HepG2 (cell line): ENCODE measurements around the gene SHROOM1. TPM values are rescaled to one million over a fixed set of nuclear protein-coding genes. Genes with fewer than 3 reads are reported as not detected.

Experiments
- AGO2 ChIP-seq: fragments of 200-400 bp; formaldehyde crosslinking; optimal IDR thresholded peaks from 2 replicates; pipeline ENCODE3; 2017; ENCODE audit warnings: mild to moderate bottlenecking, low read depth, low read length, moderate library complexity
- ARNT2 ChIP-seq: sonication (generic); formaldehyde crosslinking; IDR thresholded peaks from 2 replicates; pipeline ENCODE4 v1.8.0; 2022; ENCODE audit warnings: mild to moderate bottlenecking, low read depth, missing genetic modification reagents, moderate library complexity
- CBX5 ChIP-seq: sonication (generic); formaldehyde crosslinking; IDR thresholded peaks from 2 replicates; pipeline ENCODE4 v1.4.0; 2020; ENCODE audit warnings: missing genetic modification reagents, borderline replicate concordance
- EED ChIP-seq: sonication (generic); formaldehyde crosslinking; IDR thresholded peaks from 2 replicates; pipeline ENCODE4 v1.5.0; 2020; ENCODE audit warnings: mild to moderate bottlenecking, missing genetic modification reagents
- FOXO4 ChIP-seq: sonication (generic); formaldehyde crosslinking; conservative IDR thresholded peaks from 2 replicates; pipeline ENCODE4 v1.8.1; 2023; ENCODE audit warnings: missing genetic modification reagents
- FOXP1 ChIP-seq, 2 experiments: fragments of 450-650 bp in 1 of 2; IDR thresholded peaks; 2 replicates each; pipeline ENCODE4 v1.6.1; 2017 to 2018; ENCODE audit warnings: antibody characterized with exemption in 1 of 2
- GABPB1 ChIP-seq: IDR thresholded peaks from 2 replicates; pipeline ENCODE4 v1.6.1; 2016; ENCODE audit warnings: mild to moderate bottlenecking, missing genetic modification reagents, moderate library complexity, missing compliant biosample characterization
- HMG20A ChIP-seq: IDR thresholded peaks from 2 replicates; pipeline ENCODE4 v1.6.1; 2016; ENCODE audit warnings: borderline replicate concordance
- KDM5B ChIP-seq: sonication (generic); formaldehyde crosslinking; IDR thresholded peaks from 2 replicates; pipeline ENCODE4 v1.4.0; 2020; ENCODE audit warnings: missing genetic modification reagents, mild to moderate bottlenecking, borderline replicate concordance
- MAFF ChIP-seq: IDR thresholded peaks from 2 replicates; pipeline ENCODE4 v1.6.1; 2011; ENCODE audit warnings: low read depth, low read length, improper control_type of control experiment
- MYPOP ChIP-seq: sonication (generic); formaldehyde crosslinking; IDR thresholded peaks from 2 replicates; pipeline ENCODE4 v1.8.1; 2023; ENCODE audit warnings: mild to moderate bottlenecking, moderate library complexity, missing genetic modification reagents
- NFKBIZ ChIP-seq: IDR thresholded peaks from 2 replicates; pipeline ENCODE4 v1.6.1; 2018; ENCODE audit warnings: missing genetic modification reagents, missing compliant biosample characterization
- NR2F1 ChIP-seq, 2 experiments: fragments of 450-650 bp in 1 of 2; formaldehyde crosslinking in 1 of 2; IDR thresholded peaks; 2 replicates each; pipeline versions ENCODE4 v1.5.0 to v1.6.1; 2016 to 2020; ENCODE audit warnings: mild to moderate bottlenecking in 1 of 2, missing compliant biosample characterization in 1 of 2, missing genetic modification reagents in 1 of 2, moderate library complexity in 1 of 2
- RORA ChIP-seq: sonication (generic); formaldehyde crosslinking; IDR thresholded peaks from 2 replicates; pipeline ENCODE4 v1.5.0; 2020; ENCODE audit warnings: mild to moderate bottlenecking, missing genetic modification reagents, moderate library complexity
- ZFP36L2 ChIP-seq: sonication (generic); formaldehyde crosslinking; IDR thresholded peaks from 2 replicates; pipeline ENCODE4 v1.4.0; 2020; ENCODE audit warnings: missing genetic modification reagents
- ZNF317 ChIP-seq: sonication (generic); formaldehyde crosslinking; IDR thresholded peaks from 2 replicates; pipeline ENCODE4 v1.5.0; 2020; ENCODE audit warnings: mild to moderate bottlenecking, missing genetic modification reagents
- ZNF333 ChIP-seq: sonication (generic); formaldehyde crosslinking; IDR thresholded peaks from 2 replicates; pipeline ENCODE4 v1.4.0; 2020; ENCODE audit warnings: mild to moderate bottlenecking, missing genetic modification reagents, borderline replicate concordance
- ZNF335 ChIP-seq: sonication (generic); formaldehyde crosslinking; IDR thresholded peaks from 2 replicates; pipeline ENCODE4 v1.4.0; 2020; ENCODE audit warnings: missing genetic modification reagents
- ZNF557 ChIP-seq: sonication (generic); formaldehyde crosslinking; IDR thresholded peaks from 2 replicates; pipeline ENCODE4 v1.4.0; 2020; ENCODE audit warnings: missing genetic modification reagents
- ZNF574 ChIP-seq: sonication (generic); formaldehyde crosslinking; IDR thresholded peaks from 2 replicates; pipeline ENCODE4 v1.4.0; 2020; ENCODE audit warnings: missing genetic modification reagents
- ZNF644 ChIP-seq: IDR thresholded peaks from 2 replicates; pipeline ENCODE4 v1.6.1; 2016; ENCODE audit warnings: low read depth
- ZNF652 ChIP-seq: IDR thresholded peaks from 2 replicates; pipeline ENCODE4 v1.6.1; 2016; ENCODE audit warnings: low read depth, borderline replicate concordance
- ZZZ3 ChIP-seq: sonication (generic); formaldehyde crosslinking; IDR thresholded peaks from 2 replicates; pipeline ENCODE4 v1.4.0; 2020; ENCODE audit warnings: missing genetic modification reagents, mild to moderate bottlenecking, borderline replicate concordance
- polyA plus RNA-seq, 8 experiments: library from polyadenylated mRNA; depleted of rRNA in 3 of 8; stranded (reverse) in 7 of 8; unstranded in 1 of 8; fragments of >200 nt; fragmentation: Illumina TruSeq in 4 of 8; extraction: Trizol in 4 of 8; gene quantifications; 2 replicates each; pipeline versions ENCODE4 v1.2.1 to v1.2.3, GENCODE V29; 2011 to 2016; ENCODE audit warnings: low read depth in 4 of 8, missing spikeins in 1 of 8, mixed read lengths in 1 of 8; ENCODE audit not compliant: insufficient read depth in 1 of 8
- total RNA-seq, 5 experiments: library from RNA; depleted of rRNA; stranded (reverse); fragments of >200 nt; fragmentation: Illumina TruSeq; extraction: Trizol; gene quantifications; 2 replicates each; pipeline ENCODE4 v1.2.3, GENCODE V29; 2016; ENCODE audit warnings: low read depth in 1 of 5
- TF ChIP-seq, protein P1 (sequence below): sonication (generic); formaldehyde crosslinking; conservative IDR thresholded peaks from 2 replicates; pipeline ENCODE4 v1.5.0; 2020; ENCODE audit warnings: missing genetic modification reagents

SHROOM1 gene
- total and polyA plus RNA-seq, 2 of the 13 experiments (the other 11 are each of a cell fraction or from before 2014, with no cell fraction given) = 18.2 to 25.7 TPM

- TF ChIP-seq FOXO4 (CRISPR knock-in tag) (no peak), GABPB1 (CRISPR knock-in tag) (peak; percentile 77), ZZZ3 (no peak), ZNF644 (CRISPR knock-in tag) (peak; percentile 84), EED (CRISPR knock-in tag) (0 out of 2 replicates have a peak, but pooled peaks have one; percentile 36), ZNF335 (CRISPR knock-in tag) (peak; percentile 78; the same call in 1 of the 2 replicates), ARNT2 (CRISPR knock-in tag) (peak; percentile 54; the same call in 1 of the 2 replicates), NR2F1 (CRISPR knock-in tag; IDR thresholded peaks at IDR 0.05) (peak in 1 of 2 experiments; percentile 36; a peak in 1 of 4 replicates), KDM5B (CRISPR knock-in tag) (no peak), ZNF574 (CRISPR knock-in tag) (peak; percentile 66), AGO2 (no peak), NFKBIZ (CRISPR knock-in tag) (peak; percentile 71; the same call in 1 of the 2 replicates), ZNF557 (no peak), ZNF333 (CRISPR knock-in tag) (no peak), ZNF317 (0 out of 2 replicates have a peak, but pooled peaks have one; percentile 33), FOXP1 (IDR thresholded peaks at IDR 0.05) (no peak), FOXP1 (CRISPR knock-in tag; IDR thresholded peaks at IDR 0.05) (peak; percentile 55; the same call in 1 of the 2 replicates), MAFF (no peak), CBX5 (peak; percentile 85; the same call in 1 of the 2 replicates), RORA (CRISPR knock-in tag) (no peak), HMG20A (peak; percentile 80; the same call in 1 of the 2 replicates), ZNF652 (CRISPR knock-in tag) (peak; percentile 48; the same call in 1 of the 2 replicates), MYPOP (CRISPR knock-in tag) (peak; percentile 86), ZFP36L2 (CRISPR knock-in tag) (no peak)
- TF ChIP-seq, protein P1, sequence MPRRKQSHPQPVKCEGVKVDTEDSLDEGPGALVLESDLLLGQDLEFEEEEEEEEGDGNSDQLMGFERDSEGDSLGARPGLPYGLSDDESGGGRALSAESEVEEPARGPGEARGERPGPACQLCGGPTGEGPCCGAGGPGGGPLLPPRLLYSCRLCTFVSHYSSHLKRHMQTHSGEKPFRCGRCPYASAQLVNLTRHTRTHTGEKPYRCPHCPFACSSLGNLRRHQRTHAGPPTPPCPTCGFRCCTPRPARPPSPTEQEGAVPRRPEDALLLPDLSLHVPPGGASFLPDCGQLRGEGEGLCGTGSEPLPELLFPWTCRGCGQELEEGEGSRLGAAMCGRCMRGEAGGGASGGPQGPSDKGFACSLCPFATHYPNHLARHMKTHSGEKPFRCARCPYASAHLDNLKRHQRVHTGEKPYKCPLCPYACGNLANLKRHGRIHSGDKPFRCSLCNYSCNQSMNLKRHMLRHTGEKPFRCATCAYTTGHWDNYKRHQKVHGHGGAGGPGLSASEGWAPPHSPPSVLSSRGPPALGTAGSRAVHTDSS = no peak
Observed at GRCh38 chr5:132807163-132807838, 23.1 kb downstream of the SHROOM1 start (continued).
